GM10266 (cell line): ENCODE data around the gene DERL2.
"Not testable (repeated sequence)": the region's sequence is repeated elsewhere in the genome, so short reads cannot be mapped to it uniquely, and the experiment has no call there.

Source experiments
- DNase-seq: peaks from one replicate; pipeline ENCODE4 v3.0.0; 2012; ENCODE audit errors: extremely low spot score
- TF ChIP-seq, protein P1 (sequence below): IDR thresholded peaks from 2 replicates; pipeline ENCODE4 v1.5.1; 2012; ENCODE audit warnings: mild to moderate bottlenecking, low read depth; ENCODE audit not compliant: control insufficient read depth, insufficient read depth; ENCODE audit errors: missing control alignments

DERL2 gene

DNA sequence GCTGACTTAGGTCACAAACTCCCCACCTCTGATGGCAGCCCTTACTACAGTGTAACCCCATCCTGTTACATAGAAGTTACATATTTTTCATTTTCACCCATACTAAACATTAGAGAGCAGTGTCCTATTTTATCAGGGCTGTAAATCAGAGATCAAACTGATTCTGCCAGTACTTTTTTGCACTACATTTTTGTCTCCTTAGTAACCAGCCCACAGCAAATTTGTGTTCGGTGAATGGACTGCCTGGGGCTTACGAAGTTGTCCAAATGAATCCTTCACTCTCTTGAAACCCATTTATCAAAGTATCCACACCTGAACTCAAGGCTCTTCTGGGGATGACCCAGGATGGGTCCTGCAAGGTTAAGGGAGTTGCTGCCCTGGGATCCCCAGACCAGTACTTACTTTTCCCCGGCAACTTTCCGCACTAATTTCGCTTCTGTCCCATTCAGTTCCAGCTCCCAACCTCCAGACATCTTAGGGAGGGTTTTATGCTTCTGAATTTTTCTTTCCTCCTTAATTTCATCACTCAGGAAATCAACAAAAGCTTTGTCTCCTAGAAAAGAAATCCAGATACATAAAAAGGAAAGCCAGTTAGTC lies 48.2 kb downstream of the DERL2 start:
- DNase-seq: no peak
- TF ChIP-seq, protein P1, sequence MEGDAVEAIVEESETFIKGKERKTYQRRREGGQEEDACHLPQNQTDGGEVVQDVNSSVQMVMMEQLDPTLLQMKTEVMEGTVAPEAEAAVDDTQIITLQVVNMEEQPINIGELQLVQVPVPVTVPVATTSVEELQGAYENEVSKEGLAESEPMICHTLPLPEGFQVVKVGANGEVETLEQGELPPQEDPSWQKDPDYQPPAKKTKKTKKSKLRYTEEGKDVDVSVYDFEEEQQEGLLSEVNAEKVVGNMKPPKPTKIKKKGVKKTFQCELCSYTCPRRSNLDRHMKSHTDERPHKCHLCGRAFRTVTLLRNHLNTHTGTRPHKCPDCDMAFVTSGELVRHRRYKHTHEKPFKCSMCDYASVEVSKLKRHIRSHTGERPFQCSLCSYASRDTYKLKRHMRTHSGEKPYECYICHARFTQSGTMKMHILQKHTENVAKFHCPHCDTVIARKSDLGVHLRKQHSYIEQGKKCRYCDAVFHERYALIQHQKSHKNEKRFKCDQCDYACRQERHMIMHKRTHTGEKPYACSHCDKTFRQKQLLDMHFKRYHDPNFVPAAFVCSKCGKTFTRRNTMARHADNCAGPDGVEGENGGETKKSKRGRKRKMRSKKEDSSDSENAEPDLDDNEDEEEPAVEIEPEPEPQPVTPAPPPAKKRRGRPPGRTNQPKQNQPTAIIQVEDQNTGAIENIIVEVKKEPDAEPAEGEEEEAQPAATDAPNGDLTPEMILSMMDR: no peak

DNA sequence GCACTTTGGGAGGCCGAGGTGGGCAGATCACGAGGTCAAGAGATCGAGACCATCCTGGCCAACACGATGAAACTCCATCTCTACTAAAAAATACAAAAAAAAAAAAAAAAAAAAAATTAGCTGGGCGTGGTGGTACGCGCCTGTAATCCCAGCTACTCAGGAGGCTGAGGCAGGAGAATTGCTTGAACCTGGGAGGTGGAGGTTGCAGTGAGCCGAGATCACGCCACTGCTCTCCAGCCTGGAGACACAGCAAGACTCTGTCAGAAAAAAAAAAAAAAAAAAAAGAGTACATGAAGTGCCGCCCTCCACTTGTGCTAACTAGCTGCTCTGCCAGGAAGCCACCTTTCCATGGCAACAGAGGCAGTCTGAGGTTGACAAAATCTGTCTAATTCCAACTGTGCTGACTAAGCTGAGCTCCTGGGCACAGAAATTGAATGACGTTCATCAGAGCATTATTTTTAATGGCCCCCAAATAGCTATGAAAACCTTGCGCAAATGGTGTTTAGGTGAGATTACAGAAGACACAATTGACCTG lies 50.1 kb downstream of the DERL2 start:
- not testable (repeated sequence) for DNase-seq

DNA sequence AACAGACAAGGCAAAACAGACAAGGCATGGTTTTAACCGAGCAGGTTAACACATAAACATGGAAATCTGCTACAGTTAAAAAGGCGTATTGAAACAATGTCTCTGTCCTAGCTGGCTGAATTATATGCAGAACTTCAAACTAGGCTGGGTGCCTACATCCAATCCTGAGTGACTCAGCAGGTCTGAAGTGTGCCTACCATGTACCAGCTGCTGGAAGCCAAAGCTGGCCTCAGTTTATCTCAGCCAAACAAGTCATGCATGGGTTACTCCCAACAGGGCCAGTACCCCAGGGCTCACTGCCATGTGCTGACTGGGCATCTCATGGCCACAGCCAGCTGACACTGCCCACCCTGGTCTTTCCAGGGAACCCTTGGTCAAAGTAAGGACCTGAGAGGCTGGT lies 51.0 kb downstream of the DERL2 start:
- DNase-seq: no peak
- TF ChIP-seq, protein P1: no peak

DNA sequence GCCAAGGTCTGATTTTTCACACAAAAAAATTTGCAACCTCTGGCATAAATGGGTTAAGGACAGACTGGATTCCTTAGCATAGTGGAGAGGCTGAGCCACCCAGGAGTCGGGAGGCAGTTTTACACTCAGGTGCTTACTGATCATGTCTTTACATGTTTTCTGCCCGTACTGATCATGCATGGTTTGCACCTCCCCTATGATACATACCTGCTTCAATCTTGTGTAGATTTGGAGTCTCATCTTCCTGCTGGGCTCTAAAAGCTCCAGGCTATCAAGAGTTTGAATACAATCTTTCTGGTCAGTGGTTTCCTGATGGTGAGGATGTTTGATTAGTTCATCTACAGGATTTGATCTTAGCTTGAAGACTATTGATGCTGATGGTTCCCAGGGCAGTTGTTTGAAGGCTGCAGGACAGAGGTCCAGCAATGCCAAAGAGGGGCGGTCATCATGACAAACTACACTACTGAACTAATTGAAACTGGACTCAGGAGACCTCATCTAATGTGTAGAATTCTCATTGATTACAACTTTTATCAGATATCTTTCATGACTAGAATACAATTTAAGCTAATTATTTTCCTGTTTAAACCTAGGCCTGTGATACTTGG lies 53.9 kb downstream of the DERL2 start:
- TF ChIP-seq, protein P1: no peak
- no peak for DNase-seq

DNA sequence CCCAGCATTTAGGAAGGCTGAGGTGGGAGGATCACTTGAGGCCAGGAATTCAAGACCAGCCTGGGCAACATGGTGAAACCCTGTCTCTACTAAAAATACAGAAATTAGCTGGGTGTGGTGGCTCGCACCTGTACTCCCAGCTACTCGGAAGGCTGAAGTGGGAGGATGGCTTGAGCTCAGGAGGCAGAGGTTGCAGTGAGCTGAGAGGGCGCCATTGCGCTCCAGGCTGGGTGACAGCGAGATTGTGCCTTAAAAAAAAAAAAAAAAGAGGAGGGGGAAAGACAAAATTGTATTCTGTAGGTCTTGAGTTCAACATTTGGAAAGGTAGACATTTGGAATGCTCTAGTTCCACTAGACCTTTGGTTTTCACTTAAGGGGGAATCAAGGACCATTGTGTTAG lies 54.7 kb downstream of the DERL2 start:
- not testable (repeated sequence) for DNase-seq

DNA sequence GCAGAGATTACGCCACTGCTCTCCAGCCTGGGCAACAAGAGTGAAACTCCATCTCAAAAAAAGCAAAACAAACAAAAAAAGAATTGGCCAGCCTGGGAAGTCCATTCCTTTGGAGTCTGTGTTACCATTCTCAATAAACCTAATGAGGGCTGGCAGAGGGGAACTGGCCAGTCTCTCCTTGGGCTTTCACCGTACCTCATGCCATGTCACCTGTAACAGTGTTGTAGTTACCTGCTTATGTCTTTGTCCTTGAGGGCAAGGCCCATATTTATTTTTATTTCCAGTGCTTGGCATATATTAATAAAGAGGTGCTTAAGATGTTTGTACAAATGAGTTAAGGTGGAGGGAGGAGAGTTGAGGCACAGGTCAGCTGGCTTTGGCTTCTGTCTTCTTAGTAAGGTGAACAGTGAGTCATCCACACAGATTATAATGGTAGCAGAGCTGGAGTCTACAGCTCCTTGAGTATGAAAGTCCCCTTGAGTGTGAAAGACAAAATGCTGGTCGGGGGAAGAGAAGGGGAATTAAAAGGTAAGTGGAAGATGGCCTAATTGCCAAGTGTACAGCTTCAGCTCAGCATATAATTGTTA lies 55.5 kb downstream of the DERL2 start:
- TF ChIP-seq, protein P1: no peak
- DNase-seq: no peak

DNA sequence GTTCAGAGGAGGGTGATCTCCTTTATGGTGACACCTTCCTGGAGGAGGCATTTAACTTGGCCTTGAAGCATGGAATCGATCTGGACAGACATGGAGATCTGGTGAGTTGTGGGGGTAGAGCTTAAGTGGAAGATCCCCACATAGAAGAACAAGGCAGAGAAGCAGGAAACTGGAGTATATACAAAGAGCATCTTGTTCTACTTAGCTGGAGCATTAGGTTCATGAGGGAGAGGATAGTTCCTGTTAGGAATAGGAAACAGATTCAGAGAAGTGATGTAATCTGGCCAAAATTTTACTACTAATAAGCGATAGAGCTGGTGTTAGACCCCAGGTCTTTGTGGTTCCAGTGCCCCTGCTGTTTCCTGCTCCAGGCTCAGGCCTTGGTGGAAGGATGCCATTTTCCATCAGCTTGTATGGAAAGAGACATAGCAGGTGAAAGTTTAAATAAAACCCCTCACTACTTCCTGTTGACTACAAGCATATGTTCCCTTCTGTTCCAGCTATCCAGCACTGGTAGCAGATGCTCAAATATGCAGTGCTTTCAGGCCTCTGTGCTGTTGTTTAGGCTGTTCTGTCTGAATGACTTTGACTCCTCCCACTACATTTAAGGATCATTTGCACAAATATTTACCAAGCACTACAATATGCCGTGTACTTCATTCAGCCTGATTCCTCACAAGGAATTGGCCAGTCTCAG lies 56.6 kb downstream of the DERL2 start:
- DNase-seq: no peak
- TF ChIP-seq, protein P1: no peak

DNA sequence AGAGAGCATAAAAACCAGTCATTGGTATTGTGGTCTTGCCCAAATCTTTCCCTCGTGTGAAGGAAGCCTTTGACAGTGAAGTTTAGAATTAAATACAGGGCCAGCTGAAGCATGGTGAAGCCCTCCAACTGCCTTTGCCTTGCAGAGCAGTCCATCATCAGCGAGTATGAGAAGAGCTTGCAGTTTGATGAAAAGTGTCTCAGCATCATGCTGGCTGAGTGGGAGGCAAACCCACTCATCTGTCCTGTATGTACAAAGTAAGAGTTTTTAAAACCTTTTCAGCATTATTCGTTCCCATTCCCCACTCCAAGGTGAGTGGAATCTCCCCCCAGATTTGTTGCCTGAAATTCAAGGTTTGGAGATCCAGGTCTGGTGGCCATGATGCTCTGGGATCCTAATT lies 60.2 kb downstream of the DERL2 start:
- DNase-seq: no peak
- TF ChIP-seq, protein P1: no peak
